Measurements from ENCODE around the gene ERN1.

GRCh38 chr17:64123114-64123513, 6.8 kb downstream of the ERN1 start:
- TF ChIP-seq CTCF (conservative IDR thresholded peaks at IDR 0.05 in 1 of 2, IDR thresholded peaks at IDR 0.05 in 1 of 2; ENCODE audit: low read depth in 1 of 2, low read length in 2 of 2) (no peak), EZH2 (IDR thresholded peaks at IDR 0.05; ENCODE audit: low read length, missing control alignments) (no peak)
